ENCODE results near the gene XIRP2. TPM values are rescaled to one million over a fixed set of nuclear protein-coding genes. Genes with fewer than 3 reads are reported as not detected.
"Not testable (repeated sequence)": the region's sequence is repeated elsewhere in the genome, so short reads cannot be mapped to it uniquely, and the experiment has no call there.

The XIRP2 gene
- total RNA-seq, 1 donor, result 0.09 TPM

- TF ChIP-seq, protein P1, sequence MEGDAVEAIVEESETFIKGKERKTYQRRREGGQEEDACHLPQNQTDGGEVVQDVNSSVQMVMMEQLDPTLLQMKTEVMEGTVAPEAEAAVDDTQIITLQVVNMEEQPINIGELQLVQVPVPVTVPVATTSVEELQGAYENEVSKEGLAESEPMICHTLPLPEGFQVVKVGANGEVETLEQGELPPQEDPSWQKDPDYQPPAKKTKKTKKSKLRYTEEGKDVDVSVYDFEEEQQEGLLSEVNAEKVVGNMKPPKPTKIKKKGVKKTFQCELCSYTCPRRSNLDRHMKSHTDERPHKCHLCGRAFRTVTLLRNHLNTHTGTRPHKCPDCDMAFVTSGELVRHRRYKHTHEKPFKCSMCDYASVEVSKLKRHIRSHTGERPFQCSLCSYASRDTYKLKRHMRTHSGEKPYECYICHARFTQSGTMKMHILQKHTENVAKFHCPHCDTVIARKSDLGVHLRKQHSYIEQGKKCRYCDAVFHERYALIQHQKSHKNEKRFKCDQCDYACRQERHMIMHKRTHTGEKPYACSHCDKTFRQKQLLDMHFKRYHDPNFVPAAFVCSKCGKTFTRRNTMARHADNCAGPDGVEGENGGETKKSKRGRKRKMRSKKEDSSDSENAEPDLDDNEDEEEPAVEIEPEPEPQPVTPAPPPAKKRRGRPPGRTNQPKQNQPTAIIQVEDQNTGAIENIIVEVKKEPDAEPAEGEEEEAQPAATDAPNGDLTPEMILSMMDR (IDR thresholded peaks at IDR 0.05; ENCODE audit: insufficient read depth, low read length), result no peak
- peak; percentile 8 for DNase-seq (ENCODE audit: low read depth)
- no peak overlapping the region for H3K4me3 ChIP-seq (ENCODE audit: low read depth, low read length)
These were observed 164.5 kb downstream of the XIRP2 start for GRCh38 chr2:167052825-167053224.

- TF ChIP-seq, protein P1 (IDR thresholded peaks at IDR 0.05; ENCODE audit: insufficient read depth, low read length), result no peak
- no peak overlapping the region for H3K4me3 ChIP-seq (ENCODE audit: low read depth, low read length)
- no peak for DNase-seq (ENCODE audit: low read depth)
These were observed 166.6 kb downstream of the XIRP2 start for GRCh38 chr2:167054881-167055280.

- DNase-seq (ENCODE audit: low read depth), result no peak
- TF ChIP-seq, protein P1 (IDR thresholded peaks at IDR 0.05; ENCODE audit: insufficient read depth, low read length), result no peak
- H3K4me3 ChIP-seq (ENCODE audit: low read depth, low read length), result no peak overlapping the region
These were observed 169.2 kb downstream of the XIRP2 start for GRCh38 chr2:167057446-167057845.

- no peak overlapping the region for H3K4me3 ChIP-seq (ENCODE audit: low read depth, low read length)
- TF ChIP-seq, protein P1 (IDR thresholded peaks at IDR 0.05; ENCODE audit: insufficient read depth, low read length), result no peak
- DNase-seq (ENCODE audit: low read depth), result no peak
These were observed 170.9 kb downstream of the XIRP2 start for GRCh38 chr2:167059173-167059572.

- no peak overlapping the region for H3K4me3 ChIP-seq (ENCODE audit: low read depth, low read length)
- TF ChIP-seq, protein P1 (IDR thresholded peaks at IDR 0.05; ENCODE audit: insufficient read depth, low read length), result no peak
- no peak for DNase-seq (ENCODE audit: low read depth)
These were observed 181.6 kb downstream of the XIRP2 start for GRCh38 chr2:167069855-167070254.

DNA sequence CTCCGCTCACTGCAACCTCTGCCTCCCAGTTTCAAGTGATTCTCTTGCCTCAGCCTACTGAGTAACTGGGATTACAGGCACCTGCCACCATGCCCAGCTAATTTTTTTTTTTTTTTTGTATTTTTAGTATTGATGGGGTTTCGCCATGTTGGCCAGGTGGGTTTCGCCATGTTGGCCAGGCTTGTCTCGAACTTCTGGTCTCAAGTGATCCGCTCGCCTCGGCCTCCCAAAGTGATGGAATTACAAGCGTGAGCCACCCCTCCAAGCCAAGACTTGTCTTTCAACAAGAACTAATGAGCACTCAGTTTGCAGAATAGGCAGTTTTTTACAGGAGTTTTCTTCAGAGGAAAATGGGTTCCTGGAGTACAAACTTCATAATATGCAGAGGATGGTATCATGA is 187.4 kb downstream of the XIRP2 start:
- H3K4me3 ChIP-seq (ENCODE audit: low read depth, low read length), result not testable (repeated sequence)

DNA sequence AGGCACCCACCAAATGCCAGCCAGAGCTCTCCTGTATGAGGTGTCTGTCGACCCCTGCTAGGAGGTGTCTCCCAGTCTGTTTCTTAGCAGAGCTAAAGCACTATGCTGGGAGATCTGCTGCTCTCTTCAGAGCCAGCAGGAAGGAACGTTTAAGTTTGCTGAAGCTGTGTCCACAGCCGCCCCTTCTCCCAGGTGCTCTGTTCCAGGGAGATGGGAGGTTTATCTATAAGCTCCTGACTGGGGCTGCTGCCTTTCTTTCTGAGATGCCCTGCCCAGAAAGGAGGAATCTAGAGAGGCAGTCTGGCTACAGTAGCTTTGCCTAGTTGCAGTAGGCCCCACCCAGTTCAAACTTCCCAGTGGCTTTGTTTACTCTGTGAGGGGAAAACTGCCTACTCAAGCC is 210.7 kb downstream of the XIRP2 start:
- DNase-seq (ENCODE audit: low read depth); H3K4me3 ChIP-seq (ENCODE audit: low read depth, low read length): not testable (repeated sequence)

More for the DNA sequence above, 187.4 kb downstream of the XIRP2 start:
- not testable (repeated sequence) for DNase-seq (ENCODE audit: low read depth)

GRCh38 chr2:167100506-167100905 is 212.2 kb downstream of the XIRP2 start:
- DNase-seq (ENCODE audit: low read depth), result no peak
- TF ChIP-seq, protein P1 (IDR thresholded peaks at IDR 0.05; ENCODE audit: insufficient read depth, low read length), result no peak

More at GRCh38 chr2:167100506-167100905, 212.2 kb downstream of the XIRP2 start:
- no peak overlapping the region for H3K4me3 ChIP-seq (ENCODE audit: low read depth, low read length)

Measured in fibroblast of the aortic adventitia (primary cell).